H1 (cell line): Measurements from ENCODE around the gene KSR2. TPM values are rescaled to one million over a fixed set of nuclear protein-coding genes. Genes with fewer than 3 reads are reported as not detected.

Source experiments
- CTCF ChIA-PET: fragments of 300-600 bp; sonication (Branson Sonifier 250); formaldehyde crosslinking; loops from one replicate; lab custom pipeline; 2021; ENCODE audit not compliant: partially characterized antibody; lab: Charles Lee
- POLR2A ChIA-PET: fragments of 300-600 bp; sonication (Branson Sonifier 250); formaldehyde crosslinking; loops from one replicate; lab custom pipeline; 2021; ENCODE audit warnings: inconsistent platforms; ENCODE audit not compliant: partially characterized antibody; lab: Charles Lee
- DNase-seq, 2 experiments: peaks; one replicate each; pipeline versions ENCODE4 v3.0.0 to v3.0.0-alpha.2; 2010 to 2022; ENCODE audit warnings: low spot score in 2 of 2, low read depth in 1 of 2, mixed read lengths in 1 of 2
- FAIRE-seq: peaks from 2 replicates; lab custom pipeline; 2011; peaks lifted over from hg19 to GRCh38; lab: Jason Lieb, UNC
- H2AFZ ChIP-seq: 2 replicates; pipeline ENCODE4 v1.8.1; 2012; ENCODE audit warnings: low read length, inconsistent platforms
- H2AK5ac ChIP-seq: 2 replicates; pipeline ENCODE4 v1.6.1; 2013; ENCODE audit warnings: low read depth, low read length
- H2BK120ac ChIP-seq: replicated peaks from 2 replicates; pipeline ENCODE3; 2013; ENCODE audit warnings: low read depth, low read length, inconsistent platforms
- H2BK12ac ChIP-seq: 2 replicates; pipeline ENCODE4 v1.6.1; 2013; ENCODE audit warnings: low read depth, low read length
- H2BK15ac ChIP-seq: 2 replicates; pipeline ENCODE4 v1.6.1; 2013; ENCODE audit warnings: low read length
- H2BK20ac ChIP-seq: 2 replicates; pipeline ENCODE4 v1.6.1; 2013; ENCODE audit warnings: low read length
- H2BK5ac ChIP-seq: 2 replicates; pipeline ENCODE4 v1.6.1; 2013; ENCODE audit warnings: low read depth, low read length
- H3K14ac ChIP-seq: 2 replicates; pipeline ENCODE4 v1.6.1; 2013; ENCODE audit warnings: inconsistent platforms; ENCODE audit not compliant: insufficient read length
- H3K18ac ChIP-seq: 2 replicates; pipeline ENCODE4 v1.6.1; 2013; ENCODE audit warnings: low read length; ENCODE audit errors: extremely low read depth
- H3K23ac ChIP-seq: 2 replicates; pipeline ENCODE4 v1.6.1; 2013; ENCODE audit warnings: inconsistent platforms; ENCODE audit not compliant: insufficient read length
- H3K23me2 ChIP-seq: 2 replicates; pipeline ENCODE4 v1.6.1; 2013; ENCODE audit warnings: low read depth, low read length
- H3K27ac ChIP-seq: 2 replicates; pipeline ENCODE4 v1.6.1; 2011; ENCODE audit warnings: low read depth, low read length, inconsistent platforms
- H3K27me3 ChIP-seq, 4 experiments: replicated peaks in 1 of 4; 1 replicate in 1 of 4; 2 replicates in 3 of 4; pipeline versions ENCODE4 v1.6.1 to v1.8.1; 2011 to 2013; ENCODE audit warnings: low read length in 3 of 4, mild to moderate bottlenecking in 3 of 4, inconsistent platforms in 2 of 4, mixed read lengths in 2 of 4, moderate library complexity in 1 of 4; ENCODE audit not compliant: control insufficient read depth in 3 of 4, insufficient read depth in 3 of 4; ENCODE audit errors: extremely low read depth in 1 of 4
- H3K36me3 ChIP-seq, 4 experiments: 2 replicates each; pipeline versions ENCODE4 v1.6.1 to v1.8.1; 2011 to 2013; ENCODE audit warnings: mild to moderate bottlenecking in 4 of 4, low read length in 3 of 4, moderate library complexity in 2 of 4, control low read depth in 1 of 4, inconsistent platforms in 1 of 4; ENCODE audit not compliant: insufficient read depth in 4 of 4, control insufficient read depth in 2 of 4
- H3K4ac ChIP-seq: replicated peaks from 2 replicates; pipeline ENCODE3; 2013; ENCODE audit warnings: low read length, low read depth, mixed read lengths, inconsistent platforms; ENCODE audit not compliant: insufficient read length
- H3K4me1 ChIP-seq, 4 experiments: replicated peaks in 1 of 4; 1 replicate in 1 of 4; 2 replicates in 3 of 4; pipeline versions ENCODE4 v1.6.1 to v1.8.1; 2011 to 2013; ENCODE audit warnings: low read length in 3 of 4, inconsistent platforms in 2 of 4, mixed read lengths in 1 of 4; ENCODE audit not compliant: insufficient read depth in 4 of 4, control insufficient read depth in 3 of 4
- H3K4me2 ChIP-seq, 2 experiments: 2 replicates each; pipeline versions ENCODE4 v1.6.1 to v1.8.1; 2011 to 2013; ENCODE audit warnings: low read depth in 2 of 2, low read length in 2 of 2, control low read depth in 1 of 2, inconsistent platforms in 1 of 2, mild to moderate bottlenecking in 1 of 2; ENCODE audit not compliant: insufficient read depth in 1 of 2
- H3K4me3 ChIP-seq, 4 experiments: fragments of 200-600, 300-600 bp in 1 of 4; sonication (generic), shearing (Covaris generic), sonication (Bioruptor Twin) in 1 of 4; 2 replicates each; pipeline versions ENCODE4 v1.5.1 to v1.8.1; 2011 to 2016; ENCODE audit warnings: low read length in 4 of 4, low read depth in 3 of 4, control low read depth in 2 of 4, inconsistent platforms in 2 of 4, mild to moderate bottlenecking in 2 of 4, mixed read lengths in 1 of 4, moderate library complexity in 1 of 4; ENCODE audit not compliant: insufficient read depth in 2 of 4; ENCODE audit errors: extremely low read depth in 1 of 4
- H3K56ac ChIP-seq: replicated peaks from 2 replicates; pipeline ENCODE3; 2013; ENCODE audit warnings: low read depth, mild to moderate bottlenecking, mixed read lengths, low read length, inconsistent platforms; ENCODE audit not compliant: insufficient read length
- H3K79me1 ChIP-seq: 2 replicates; pipeline ENCODE4 v1.6.1; 2013; ENCODE audit warnings: low read depth, low read length, control low read depth
- H3K79me2 ChIP-seq, 2 experiments: 2 replicates each; pipeline versions ENCODE4 v1.6.1 to v1.8.1; 2012 to 2013; ENCODE audit warnings: low read length in 2 of 2, mild to moderate bottlenecking in 2 of 2, inconsistent platforms in 1 of 2; ENCODE audit not compliant: insufficient read depth in 2 of 2, control insufficient read depth in 1 of 2
- H3K9ac ChIP-seq, 4 experiments: replicated peaks in 1 of 4; 1 replicate in 1 of 4; 2 replicates in 3 of 4; pipeline versions ENCODE4 v1.6.1 to v1.8.1; 2011 to 2013; ENCODE audit warnings: low read depth in 3 of 4, low read length in 3 of 4, control low read depth in 2 of 4, mild to moderate bottlenecking in 2 of 4, moderate library complexity in 2 of 4, inconsistent platforms in 1 of 4; ENCODE audit errors: extremely low read depth in 1 of 4
- H3K9me3 ChIP-seq, 2 experiments: 2 replicates each; pipeline versions ENCODE4 v1.6.1 to v1.8.1; 2012 to 2013; ENCODE audit warnings: mild to moderate bottlenecking in 2 of 2, moderate library complexity in 2 of 2, control low read depth in 1 of 2, inconsistent platforms in 1 of 2, low read depth in 1 of 2, low read length in 1 of 2, mixed read lengths in 1 of 2; ENCODE audit not compliant: insufficient read depth in 2 of 2
- H4K20me1 ChIP-seq, 2 experiments: replicated peaks in 1 of 2; 2 replicates each; pipeline versions ENCODE3 to v1.8.1; 2011 to 2013; ENCODE audit warnings: inconsistent platforms in 2 of 2, low read length in 2 of 2, mild to moderate bottlenecking in 1 of 2; ENCODE audit not compliant: insufficient read depth in 2 of 2, control insufficient read depth in 1 of 2
- H4K5ac ChIP-seq: 2 replicates; pipeline ENCODE4 v1.6.1; 2013; ENCODE audit warnings: low read length, low read depth, mixed read lengths, inconsistent platforms; ENCODE audit not compliant: insufficient read length
- H4K8ac ChIP-seq: 2 replicates; pipeline ENCODE4 v1.8.0; 2013; ENCODE audit warnings: mild to moderate bottlenecking, moderate library complexity, low read length, inconsistent platforms; ENCODE audit not compliant: insufficient read depth; ENCODE audit errors: extremely low read depth
- H4K91ac ChIP-seq: replicated peaks from 2 replicates; pipeline ENCODE3; 2013; ENCODE audit warnings: low read length, mixed read lengths, inconsistent platforms; ENCODE audit not compliant: insufficient read length
- BACH1 ChIP-seq: IDR thresholded peaks from 2 replicates; pipeline ENCODE4 v1.6.1; 2012; ENCODE audit warnings: low read length, improper control_type of control experiment
- CBX8 ChIP-seq: fragments of 300-800, 300-1000 bp; sonication (generic); IDR thresholded peaks from 2 replicates; pipeline ENCODE4 v1.7.1; 2016; ENCODE audit warnings: low read depth, low read length, borderline replicate concordance
- JUND ChIP-seq: IDR thresholded peaks from 2 replicates; pipeline ENCODE4 v1.6.1; 2011; ENCODE audit warnings: mild to moderate bottlenecking, improper control_type of control experiment, low read length
- SIX5 ChIP-seq: IDR thresholded peaks from 2 replicates; pipeline ENCODE4 v1.6.1; 2011; ENCODE audit warnings: mild to moderate bottlenecking, low read depth, low read length
- TAF1 ChIP-seq: IDR thresholded peaks from 2 replicates; pipeline ENCODE4 v1.6.1; 2011; ENCODE audit warnings: mild to moderate bottlenecking, low read depth, low read length
- WGBS, 2 experiments: shearing (Covaris generic) in 1 of 2; methylation state at CpG; one replicate each; pipeline versions ENCODE4 v1.1.6 to v1.1.7; 2013 to 2015; ENCODE audit warnings: low lambda C conversion rate in 2 of 2, mixed read lengths in 2 of 2, inconsistent platforms in 1 of 2, low coverage in 1 of 2, missing lambda C conversion rate in 1 of 2; ENCODE audit not compliant: insufficient replicate concordance in 2 of 2, insufficient coverage in 1 of 2, insufficient read length in 1 of 2; ENCODE audit errors: extremely low coverage in 1 of 2, missing lambda C conversion rate in 1 of 2; 5-methylcytosine and 5-hydroxymethylcytosine counted together
- polyA plus RNA-seq, 7 experiments: library from polyadenylated mRNA; depleted of rRNA in 3 of 7; stranded (reverse) in 5 of 7; unstranded in 2 of 7; fragments of >200 nt in 5 of 7; fragments of 200-250 nt in 2 of 7; gene quantifications; 1 replicate in 5 of 7; 2 replicates in 1 of 7; 4 replicates in 1 of 7; pipeline versions ENCODE4 v1.2.1 to v1.2.3, GENCODE V29; 2011 to 2013; ENCODE audit warnings: missing spikeins in 2 of 7, mixed read lengths in 2 of 7
- total RNA-seq: library from RNA; stranded (reverse); fragmentation: NEBNext Ultra II Directional; extraction: Animal tissue kit (Norgen Biotek cat#: 25700); gene quantifications from 2 replicates; pipeline ENCODE4 v1.2.1, GENCODE V29; 2021
- TF ChIP-seq, protein P1 (sequence below), 3 experiments: IDR thresholded peaks; 1 replicate in 2 of 3; 2 replicates in 1 of 3; pipeline versions ENCODE4 v1.5.1 to v1.6.1; 2011; ENCODE audit warnings: low read length in 3 of 3, mild to moderate bottlenecking in 3 of 3, inconsistent platforms in 2 of 3, low read depth in 1 of 3, moderate library complexity in 1 of 3; ENCODE audit not compliant: insufficient read depth in 1 of 3; ENCODE audit errors: control extremely low read depth in 1 of 3
- TF ChIP-seq, protein P2 (sequence below): IDR thresholded peaks from 2 replicates; pipeline ENCODE4 v1.6.1; 2011; ENCODE audit warnings: low read length, improper control_type of control experiment

KSR2 gene
- total and polyA plus RNA-seq, 2 of the 8 experiments (the other 6 are each of a cell fraction or from before 2014, with no cell fraction given): 0.74 to 2.2 TPM

DNA sequence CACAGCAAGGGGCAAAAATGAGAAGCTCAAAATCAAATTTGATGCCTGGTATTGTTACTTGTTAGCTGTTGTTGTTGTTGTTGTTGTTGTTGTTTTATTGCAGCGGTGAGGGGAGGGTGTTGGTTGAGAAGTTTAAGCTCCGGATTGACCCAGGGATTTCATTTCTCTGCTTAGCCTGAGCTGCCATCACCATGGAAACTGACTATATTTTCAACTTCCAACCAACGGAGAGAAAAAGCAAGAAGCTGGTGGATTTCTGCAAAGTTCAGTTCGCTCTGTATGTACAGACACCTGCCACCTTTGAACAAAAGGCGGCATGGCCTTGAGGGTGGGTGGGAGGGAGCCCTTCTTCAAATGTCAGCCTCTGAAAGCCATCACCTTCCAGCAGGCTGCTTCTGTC lies 412.9 kb downstream of the KSR2 start:
- Histone ChIP-seq H4K5ac (no peak overlapping the region), H3K23me2 (peaks cover 3% of the 10 kb centered on the region; the same call in 1 of the 2 replicates), H3K4ac (no peak overlapping the region), H2BK120ac (no peak overlapping the region), H2AFZ (no peak overlapping the region), H3K36me3 (no peaks in the 10 kb centered on the region), H3K27me3 (no peaks in the 10 kb centered on the region; a peak in 1 of 7 replicates), H3K9me3 (no peaks in the 10 kb centered on the region), H3K14ac (no peak overlapping the region), H3K4me2 (no peak overlapping the region), H3K56ac (no peak overlapping the region), H4K20me1 (no peaks in the 10 kb centered on the region), H3K18ac (no peak overlapping the region), H3K27ac (no peak overlapping the region), H2BK12ac (no peak overlapping the region), H3K9ac (no peak overlapping the region), H2BK20ac (no peak overlapping the region), H3K4me3 (no peak overlapping the region), H2AK5ac (no peak overlapping the region), H2BK15ac (no peak overlapping the region), H3K79me1 (no peaks in the 10 kb centered on the region), H3K23ac (no peak overlapping the region), H3K4me1 (no peaks in the 10 kb centered on the region; a peak in 1 of 7 replicates), H4K91ac (no peak overlapping the region), H3K79me2 (no peaks in the 10 kb centered on the region), H2BK5ac (no peak overlapping the region), H4K8ac (no peak overlapping the region)
- ChIA-PET CTCF (interaction anchor here (0.9 to 1.4 kb wide), 3 partner anchors 32 to 294 kb away, joined by 4 to 6 read pairs (median 5); no protein-coding TSS in a partner anchor), POLR2A (no interaction called here)
- DNase-seq (no peak), FAIRE-seq (no peak)
- WGBS, 2 experiments: 89% methylated on average over 5 of the region's 5 CpGs; no CpG with 5 or more reads in 1 of the 2 experiments
- no peak for TF ChIP-seq JUND
- TF ChIP-seq CBX8: no peak
- TF ChIP-seq, protein P1, sequence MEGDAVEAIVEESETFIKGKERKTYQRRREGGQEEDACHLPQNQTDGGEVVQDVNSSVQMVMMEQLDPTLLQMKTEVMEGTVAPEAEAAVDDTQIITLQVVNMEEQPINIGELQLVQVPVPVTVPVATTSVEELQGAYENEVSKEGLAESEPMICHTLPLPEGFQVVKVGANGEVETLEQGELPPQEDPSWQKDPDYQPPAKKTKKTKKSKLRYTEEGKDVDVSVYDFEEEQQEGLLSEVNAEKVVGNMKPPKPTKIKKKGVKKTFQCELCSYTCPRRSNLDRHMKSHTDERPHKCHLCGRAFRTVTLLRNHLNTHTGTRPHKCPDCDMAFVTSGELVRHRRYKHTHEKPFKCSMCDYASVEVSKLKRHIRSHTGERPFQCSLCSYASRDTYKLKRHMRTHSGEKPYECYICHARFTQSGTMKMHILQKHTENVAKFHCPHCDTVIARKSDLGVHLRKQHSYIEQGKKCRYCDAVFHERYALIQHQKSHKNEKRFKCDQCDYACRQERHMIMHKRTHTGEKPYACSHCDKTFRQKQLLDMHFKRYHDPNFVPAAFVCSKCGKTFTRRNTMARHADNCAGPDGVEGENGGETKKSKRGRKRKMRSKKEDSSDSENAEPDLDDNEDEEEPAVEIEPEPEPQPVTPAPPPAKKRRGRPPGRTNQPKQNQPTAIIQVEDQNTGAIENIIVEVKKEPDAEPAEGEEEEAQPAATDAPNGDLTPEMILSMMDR (IDR thresholded peaks at IDR 0.05; ENCODE audit: control extremely low read depth in 1 of 3, insufficient read depth in 1 of 3, low read depth in 1 of 3, low read length in 3 of 3): no peak
- TF ChIP-seq BACH1: no peak
- TF ChIP-seq TAF1: no peak
- TF ChIP-seq, protein P2, sequence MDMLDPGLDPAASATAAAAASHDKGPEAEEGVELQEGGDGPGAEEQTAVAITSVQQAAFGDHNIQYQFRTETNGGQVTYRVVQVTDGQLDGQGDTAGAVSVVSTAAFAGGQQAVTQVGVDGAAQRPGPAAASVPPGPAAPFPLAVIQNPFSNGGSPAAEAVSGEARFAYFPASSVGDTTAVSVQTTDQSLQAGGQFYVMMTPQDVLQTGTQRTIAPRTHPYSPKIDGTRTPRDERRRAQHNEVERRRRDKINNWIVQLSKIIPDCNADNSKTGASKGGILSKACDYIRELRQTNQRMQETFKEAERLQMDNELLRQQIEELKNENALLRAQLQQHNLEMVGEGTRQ: no peak
- no peak for TF ChIP-seq SIX5
